GM12891 (cell line): ENCODE results near the gene RASA3.
"Not testable (repeated sequence)": the region's sequence is repeated elsewhere in the genome, so short reads cannot be mapped to it uniquely, and the experiment has no call there.

ENCODE experiments used
- DNase-seq: peaks from one replicate; pipeline ENCODE4 v3.0.0; 2011; ENCODE audit warnings: low spot score; ENCODE audit not compliant: insufficient read length
- FAIRE-seq: peaks from 2 replicates; lab custom pipeline; 2011; peaks lifted over from hg19 to GRCh38; lab: Jason Lieb, UNC
- PAX5 ChIP-seq: IDR thresholded peaks from 2 replicates; pipeline ENCODE4 v1.6.1; 2011; ENCODE audit warnings: low read length, moderate library complexity, mild to moderate bottlenecking; ENCODE audit not compliant: insufficient read depth, severe bottlenecking
- POLR2A ChIP-seq: IDR thresholded peaks from 2 replicates; pipeline ENCODE4 v1.6.1; 2011; ENCODE audit warnings: low read depth, low read length, control low read depth
- POLR2AphosphoS5 ChIP-seq: IDR thresholded peaks from 2 replicates; pipeline ENCODE4 v1.6.1; 2011; ENCODE audit warnings: low read depth, low read length, control low read depth
- POU2F2 ChIP-seq: IDR thresholded peaks from 2 replicates; pipeline ENCODE4 v1.6.1; 2011; ENCODE audit warnings: low read depth, mild to moderate bottlenecking, control low read depth, low read length, moderate library complexity
- SPI1 ChIP-seq: IDR thresholded peaks from 2 replicates; pipeline ENCODE4 v1.6.1; 2011; ENCODE audit warnings: low read depth, low read length, control low read depth
- TAF1 ChIP-seq: IDR thresholded peaks from 2 replicates; pipeline ENCODE4 v1.6.1; 2011; ENCODE audit warnings: low read depth, low read length, control low read depth

RASA3 gene

GRCh38 chr13:114166381-114167131, 34.1 kb upstream of the RASA3 start:
- FAIRE-seq (no peak), DNase-seq (no peak)
- TF ChIP-seq SPI1: no peak
- TF ChIP-seq POLR2AphosphoS5: no peak
- no peak for TF ChIP-seq POLR2A

GRCh38 chr13:114164681-114165429, 32.4 kb upstream of the RASA3 start:
- no peak for FAIRE-seq
- TF ChIP-seq POLR2AphosphoS5 (no peak), POLR2A (no peak), PAX5 (no peak), SPI1 (no peak)

GRCh38 chr13:114164053-114164452, 31.6 kb upstream of the RASA3 start:
- no peak for TF ChIP-seq POU2F2
- no peak for TF ChIP-seq TAF1
- TF ChIP-seq POLR2AphosphoS5: no peak
- no peak for TF ChIP-seq PAX5
- no peak for TF ChIP-seq SPI1
- no peak for TF ChIP-seq POLR2A
- DNase-seq (no peak), FAIRE-seq (no peak)

More at GRCh38 chr13:114164681-114165429, 32.4 kb upstream of the RASA3 start:
- no peak for DNase-seq

GRCh38 chr13:114162533-114162922, 30.1 kb upstream of the RASA3 start:
- TF ChIP-seq PAX5 (no peak), TAF1 (no peak), POLR2AphosphoS5 (no peak), POLR2A (no peak), POU2F2 (no peak)
- no peak for DNase-seq
- peak; percentile 60 for FAIRE-seq

- peak; percentile 58 for FAIRE-seq
Measured at GRCh38 chr13:114161644-114162532, 29.5 kb upstream of the RASA3 start.

GRCh38 chr13:114161028-114161556, 28.7 kb upstream of the RASA3 start:
- FAIRE-seq (peak; percentile 75), DNase-seq (no peak)
- TF ChIP-seq PAX5: no peak

More at GRCh38 chr13:114161644-114162532, 29.5 kb upstream of the RASA3 start:
- no peak for DNase-seq
- TF ChIP-seq POU2F2: no peak
- no peak for TF ChIP-seq POLR2A
- no peak for TF ChIP-seq TAF1
- no peak for TF ChIP-seq POLR2AphosphoS5
- no peak for TF ChIP-seq SPI1

GRCh38 chr13:114158869-114159666, 26.6 kb upstream of the RASA3 start:
- not testable (repeated sequence) for DNase-seq
- TF ChIP-seq POU2F2: peak; percentile 75
- FAIRE-seq: peak; percentile 59

- FAIRE-seq (no peak), DNase-seq (no peak)
- TF ChIP-seq POLR2A (no peak), POU2F2 (no peak), POLR2AphosphoS5 (no peak), SPI1 (no peak), PAX5 (no peak), TAF1 (no peak)
Measured at GRCh38 chr13:114157869-114158495, 25.6 kb upstream of the RASA3 start.
